GM10266 (cell line): ENCODE results near the gene SIX1.

Experiments
- DNase-seq: peaks from one replicate; pipeline ENCODE4 v3.0.0; 2012; ENCODE audit errors: extremely low spot score
- TF ChIP-seq, protein P1 (sequence below): IDR thresholded peaks from 2 replicates; pipeline ENCODE4 v1.5.1; 2012; ENCODE audit warnings: mild to moderate bottlenecking, low read depth; ENCODE audit not compliant: control insufficient read depth, insufficient read depth; ENCODE audit errors: missing control alignments

The SIX1 gene

DNA sequence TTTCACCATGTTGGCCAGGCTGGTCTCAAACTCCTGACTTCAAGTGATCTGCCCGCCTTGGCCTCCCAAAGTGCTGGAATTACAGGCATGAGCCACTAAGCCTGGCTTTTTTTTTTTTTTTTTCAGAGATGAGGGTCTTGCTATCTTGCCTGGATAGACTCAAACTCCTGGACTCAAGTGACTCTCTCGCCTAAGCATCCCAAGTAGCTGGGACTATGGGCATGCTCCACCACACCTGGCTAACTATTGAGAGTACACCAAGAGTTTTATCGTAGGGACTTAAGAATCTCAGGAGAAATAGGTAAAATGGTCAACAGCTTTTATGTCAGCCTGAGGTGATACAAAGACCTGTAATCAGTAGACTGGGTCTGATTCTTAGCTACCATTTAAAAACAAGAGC is 31.2 kb upstream of the SIX1 start:
- TF ChIP-seq, protein P1, sequence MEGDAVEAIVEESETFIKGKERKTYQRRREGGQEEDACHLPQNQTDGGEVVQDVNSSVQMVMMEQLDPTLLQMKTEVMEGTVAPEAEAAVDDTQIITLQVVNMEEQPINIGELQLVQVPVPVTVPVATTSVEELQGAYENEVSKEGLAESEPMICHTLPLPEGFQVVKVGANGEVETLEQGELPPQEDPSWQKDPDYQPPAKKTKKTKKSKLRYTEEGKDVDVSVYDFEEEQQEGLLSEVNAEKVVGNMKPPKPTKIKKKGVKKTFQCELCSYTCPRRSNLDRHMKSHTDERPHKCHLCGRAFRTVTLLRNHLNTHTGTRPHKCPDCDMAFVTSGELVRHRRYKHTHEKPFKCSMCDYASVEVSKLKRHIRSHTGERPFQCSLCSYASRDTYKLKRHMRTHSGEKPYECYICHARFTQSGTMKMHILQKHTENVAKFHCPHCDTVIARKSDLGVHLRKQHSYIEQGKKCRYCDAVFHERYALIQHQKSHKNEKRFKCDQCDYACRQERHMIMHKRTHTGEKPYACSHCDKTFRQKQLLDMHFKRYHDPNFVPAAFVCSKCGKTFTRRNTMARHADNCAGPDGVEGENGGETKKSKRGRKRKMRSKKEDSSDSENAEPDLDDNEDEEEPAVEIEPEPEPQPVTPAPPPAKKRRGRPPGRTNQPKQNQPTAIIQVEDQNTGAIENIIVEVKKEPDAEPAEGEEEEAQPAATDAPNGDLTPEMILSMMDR: no peak

DNA sequence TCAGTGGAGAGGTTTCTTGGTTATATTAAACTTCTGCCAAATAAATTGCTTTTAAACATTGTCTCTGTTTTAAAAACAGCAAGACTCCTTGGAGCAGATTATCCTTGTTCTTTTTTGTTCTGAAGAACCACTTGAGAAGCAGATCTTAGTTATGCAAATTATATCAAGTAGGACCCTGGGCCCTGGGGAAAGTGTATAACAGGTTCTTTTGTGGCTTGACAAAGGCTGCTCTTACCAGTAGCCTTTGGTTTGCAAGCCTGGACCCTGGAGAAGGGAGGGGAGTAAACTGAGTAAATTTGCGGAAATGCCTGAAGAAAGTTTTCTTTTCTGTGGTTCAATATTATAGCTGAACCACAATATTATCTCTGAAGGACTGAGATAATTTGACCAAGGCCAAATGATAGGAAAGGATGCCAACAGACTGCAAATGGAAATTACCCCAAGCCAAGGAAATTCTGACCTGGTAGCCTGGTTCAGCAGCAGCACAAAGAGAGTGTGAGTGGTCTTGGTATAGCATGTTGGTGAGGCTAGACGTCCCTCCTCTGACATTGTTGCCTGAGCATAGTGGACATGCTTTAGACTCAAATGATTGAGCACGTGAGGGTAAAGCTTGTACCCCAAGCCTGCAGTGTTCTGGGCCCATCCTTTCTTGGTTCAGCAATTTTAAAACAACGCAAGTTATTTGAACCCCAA is 30.4 kb upstream of the SIX1 start:
- no peak for DNase-seq
- TF ChIP-seq, protein P1: no peak

More for the DNA sequence above, 31.2 kb upstream of the SIX1 start:
- no peak for DNase-seq

DNA sequence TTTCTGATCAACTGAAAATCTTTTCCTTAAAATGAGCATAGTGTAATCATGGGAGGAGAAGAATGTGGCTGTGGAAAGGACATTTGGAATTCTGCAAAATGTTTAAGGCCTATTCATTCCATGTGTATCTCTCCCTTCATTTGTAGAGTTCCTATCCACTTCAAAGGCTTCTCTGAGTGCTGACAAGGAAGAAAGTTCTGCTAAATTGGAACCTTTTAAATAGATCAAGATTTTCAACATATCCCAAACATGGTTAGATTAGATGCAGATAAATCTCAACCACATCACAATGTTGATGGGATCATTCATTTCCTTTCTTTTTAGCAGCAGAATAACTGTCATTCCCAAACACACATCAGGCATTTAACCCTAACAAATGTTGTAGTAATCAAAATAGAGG is 28.4 kb upstream of the SIX1 start:
- TF ChIP-seq, protein P1: no peak
- no peak for DNase-seq

DNA sequence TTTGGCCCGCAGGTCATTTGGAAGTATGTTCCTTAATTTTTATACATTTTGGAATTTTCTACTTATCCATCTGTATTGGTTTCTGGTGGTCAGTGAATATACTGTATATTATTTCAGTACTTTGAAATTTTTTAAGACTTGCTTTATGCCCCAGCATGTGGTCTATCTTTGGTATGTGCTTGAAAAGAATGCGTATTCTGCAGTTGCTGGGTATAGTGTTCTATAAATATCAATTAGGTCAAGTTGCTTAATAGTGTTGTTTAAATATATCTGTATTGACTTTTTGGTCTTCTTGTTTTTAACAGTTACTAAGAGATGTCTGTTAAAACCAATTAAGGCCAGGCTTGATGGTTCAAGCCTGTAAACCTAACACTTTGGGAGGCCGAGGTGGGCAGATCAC is 21.7 kb upstream of the SIX1 start:
- no peak for DNase-seq
- TF ChIP-seq, protein P1: no peak

DNA sequence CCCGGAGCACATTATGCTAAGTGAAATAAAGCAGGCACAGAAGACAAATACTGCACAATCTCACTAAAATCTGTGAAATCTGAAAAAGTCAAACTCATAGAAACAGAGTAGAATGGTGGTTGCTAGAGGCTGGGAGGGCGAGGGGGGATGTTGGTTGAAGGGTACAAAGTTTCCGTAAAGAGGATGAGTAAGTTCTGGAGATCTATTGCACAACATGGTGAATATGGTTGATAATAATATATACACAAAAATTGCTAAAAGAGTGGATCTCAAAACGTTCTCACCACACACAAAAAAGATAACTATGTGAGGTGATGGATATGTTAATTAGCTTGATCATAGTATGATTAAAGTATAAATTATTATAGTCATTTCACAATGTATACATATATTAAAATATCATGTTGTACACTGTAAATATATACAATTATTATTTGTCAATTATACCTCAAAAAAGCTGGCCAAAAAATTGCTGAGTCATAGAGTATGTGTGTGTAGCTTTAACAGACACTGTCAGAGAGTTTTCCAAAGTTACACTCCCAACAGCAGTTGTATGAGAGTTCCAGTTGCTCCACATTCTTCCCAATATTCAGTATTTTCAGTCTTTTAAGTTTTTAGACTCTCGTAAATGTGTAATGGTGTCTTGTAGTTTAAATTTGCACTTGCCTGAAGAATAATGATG is 19.3 kb upstream of the SIX1 start:
- TF ChIP-seq, protein P1: no peak

DNA sequence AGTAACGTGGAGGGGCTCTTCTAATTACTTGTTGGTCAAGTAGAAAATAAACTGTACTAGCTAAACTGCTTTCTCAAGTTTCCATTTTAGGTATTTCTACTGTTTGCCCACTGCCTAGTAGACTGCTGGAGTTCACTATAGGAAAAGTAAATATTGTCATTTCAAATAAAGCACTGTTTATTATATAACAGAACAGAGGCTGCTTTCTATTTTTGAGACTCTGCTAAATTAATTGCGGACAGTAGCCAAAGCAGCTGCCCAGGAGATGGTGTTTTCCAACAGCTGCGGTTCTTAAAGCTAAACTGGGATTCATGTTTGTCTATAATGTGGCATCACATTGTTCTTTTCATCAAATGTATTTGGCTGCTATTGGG is 15.9 kb upstream of the SIX1 start:
- DNase-seq: no peak
- TF ChIP-seq, protein P1: no peak

More for the DNA sequence above, 19.3 kb upstream of the SIX1 start:
- DNase-seq: no peak

DNA sequence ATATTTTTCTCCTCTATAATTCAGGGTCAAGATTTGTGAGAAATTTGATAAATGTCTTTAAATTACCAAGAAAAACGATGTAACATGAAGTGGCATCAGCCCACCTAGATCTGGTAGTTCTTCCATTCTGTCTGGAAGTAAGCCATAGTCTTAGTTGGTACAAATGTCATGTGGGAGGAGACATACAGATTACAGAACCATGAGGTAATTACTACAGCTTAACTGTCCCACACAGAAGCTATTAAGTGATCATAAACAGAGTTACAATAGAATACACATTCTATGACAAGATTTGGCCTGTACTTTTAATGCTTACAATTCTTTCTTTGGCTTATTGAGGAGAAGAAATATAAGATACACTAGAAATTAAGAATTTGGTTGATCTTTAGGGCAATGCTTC is 13.7 kb upstream of the SIX1 start:
- TF ChIP-seq, protein P1: no peak
- no peak for DNase-seq
